Measurements from ENCODE around the gene CNTNAP2. TPM values are rescaled to one million over a fixed set of nuclear protein-coding genes. Genes with fewer than 3 reads are reported as not detected.
"Not testable (repeated sequence)": the region's sequence is repeated elsewhere in the genome, so short reads cannot be mapped to it uniquely, and the experiment has no call there.

The CNTNAP2 gene
- total and polyA plus RNA-seq, 7 experiments from 2014 or later = 0.02 to 0.48 (median 0.24) TPM; not detected in 2

- Mint-ChIP-seq H3K27me3 (no peaks in the 10 kb centered on the region), H3K27ac (no peak overlapping the region), H3K4me3 (no peak overlapping the region), H3K4me1 (no peaks in the 10 kb centered on the region), H3K36me3 (peaks cover 0 to 5% (median 0%) of the 10 kb centered on the region in 5 donors), H3K9me3 (peaks cover 0 to 21% (median 8%) of the 10 kb centered on the region in 11 donors)
- H3K4me1 ChIP-seq (ENCODE audit: control insufficient read depth in 2 of 2, insufficient read depth in 2 of 2, low read length in 2 of 2) = no peaks in the 10 kb centered on the region
- H3K27me3 ChIP-seq (ENCODE audit: control insufficient read depth in 2 of 2, insufficient read depth in 2 of 2, low read length in 2 of 2) = no peaks in the 10 kb centered on the region
- CTCF ChIA-PET = no interaction called here
- intact Hi-C loops (cut with micrococcal nuclease) = no loop called here
- H3K9me3 ChIP-seq (ENCODE audit: control insufficient read depth in 2 of 3, low read length in 3 of 3) = no peaks in the 10 kb centered on the region
- POLR2A ChIA-PET = no interaction called here
- no peak for DNase-seq
- no peak overlapping the region for H3K4me3 ChIP-seq (ENCODE audit: low read length)
- no peaks in the 10 kb centered on the region for H3K36me3 ChIP-seq (ENCODE audit: control insufficient read depth in 2 of 3, insufficient read depth in 3 of 3, low read length in 3 of 3)
- ATAC-seq = no peak
- H3K27ac ChIP-seq (ENCODE audit: low read depth, low read length) = no peak overlapping the region
These were observed 69.2 kb downstream of the CNTNAP2 start for GRCh38 chr7:146185844-146186243.

GRCh38 chr7:146191428-146191827, 74.8 kb downstream of the CNTNAP2 start:
- H3K27ac Mint-ChIP-seq; H3K27ac ChIP-seq (ENCODE audit: low read depth, low read length); ATAC-seq; H3K36me3 Mint-ChIP-seq; DNase-seq; H3K36me3 ChIP-seq (ENCODE audit: control insufficient read depth in 2 of 3, insufficient read depth in 3 of 3, low read length in 3 of 3); H3K4me3 ChIP-seq (ENCODE audit: low read length); POLR2A ChIA-PET; H3K4me3 Mint-ChIP-seq; H3K4me1 ChIP-seq (ENCODE audit: control insufficient read depth in 2 of 2, insufficient read depth in 2 of 2, low read length in 2 of 2); H3K4me1 Mint-ChIP-seq; H3K27me3 Mint-ChIP-seq; H3K9me3 ChIP-seq (ENCODE audit: control insufficient read depth in 2 of 3, low read length in 3 of 3); H3K27me3 ChIP-seq (ENCODE audit: control insufficient read depth in 2 of 2, insufficient read depth in 2 of 2, low read length in 2 of 2); CTCF ChIA-PET; intact Hi-C loops (cut with micrococcal nuclease): not testable (repeated sequence)
- H3K9me3 Mint-ChIP-seq = peaks cover 5 to 53% (median 22%) of the 10 kb centered on the region in 11 donors

GRCh38 chr7:146201945-146202344, 85.3 kb downstream of the CNTNAP2 start:
- DNase-seq (no peak), ATAC-seq (no peak)
- no peaks in the 10 kb centered on the region for H3K36me3 Mint-ChIP-seq
- POLR2A ChIA-PET = no interaction called here
- no peaks in the 10 kb centered on the region for H3K4me1 Mint-ChIP-seq
- H3K27ac Mint-ChIP-seq = no peak overlapping the region
- peaks cover 0 to 12% (median 1%) of the 10 kb centered on the region in 11 donors for H3K9me3 Mint-ChIP-seq
- Histone ChIP-seq H3K4me1 (ENCODE audit: control insufficient read depth in 2 of 2, insufficient read depth in 2 of 2, low read length in 2 of 2) (no peaks in the 10 kb centered on the region), H3K9me3 (ENCODE audit: control insufficient read depth in 2 of 3, low read length in 3 of 3) (no peaks in the 10 kb centered on the region), H3K36me3 (ENCODE audit: control insufficient read depth in 2 of 3, insufficient read depth in 3 of 3, low read length in 3 of 3) (no peaks in the 10 kb centered on the region), H3K27ac (ENCODE audit: low read depth, low read length) (no peak overlapping the region), H3K4me3 (ENCODE audit: low read length) (no peak overlapping the region), H3K27me3 (ENCODE audit: control insufficient read depth in 2 of 2, insufficient read depth in 2 of 2, low read length in 2 of 2) (no peaks in the 10 kb centered on the region)
- H3K27me3 Mint-ChIP-seq = no peaks in the 10 kb centered on the region
- CTCF ChIA-PET = no interaction called here
- intact Hi-C loops (cut with micrococcal nuclease) = no loop called here
- no peak overlapping the region for H3K4me3 Mint-ChIP-seq

GRCh38 chr7:146206270-146206669, 89.7 kb downstream of the CNTNAP2 start:
- Histone ChIP-seq H3K27ac (ENCODE audit: low read depth, low read length) (no peak overlapping the region), H3K9me3 (ENCODE audit: control insufficient read depth in 2 of 3, low read length in 3 of 3) (no peaks in the 10 kb centered on the region), H3K36me3 (ENCODE audit: control insufficient read depth in 2 of 3, insufficient read depth in 3 of 3, low read length in 3 of 3) (no peaks in the 10 kb centered on the region), H3K4me1 (ENCODE audit: control insufficient read depth in 2 of 2, insufficient read depth in 2 of 2, low read length in 2 of 2) (no peaks in the 10 kb centered on the region), H3K27me3 (ENCODE audit: control insufficient read depth in 2 of 2, insufficient read depth in 2 of 2, low read length in 2 of 2) (no peaks in the 10 kb centered on the region), H3K4me3 (ENCODE audit: low read length) (no peak overlapping the region)
- intact Hi-C loops (cut with micrococcal nuclease) = no loop called here
- no peak for ATAC-seq
- no peak for DNase-seq
- ChIA-PET CTCF (no interaction called here), POLR2A (no interaction called here)
- H3K4me1 Mint-ChIP-seq = no peaks in the 10 kb centered on the region
- H3K27me3 Mint-ChIP-seq = no peaks in the 10 kb centered on the region
- H3K9me3 Mint-ChIP-seq = no peaks in the 10 kb centered on the region
- H3K36me3 Mint-ChIP-seq = no peaks in the 10 kb centered on the region
- H3K4me3 Mint-ChIP-seq = no peak overlapping the region
- no peak overlapping the region for H3K27ac Mint-ChIP-seq

- Mint-ChIP-seq H3K4me3 (no peak overlapping the region), H3K9me3 (peaks cover 0 to 2% (median 0%) of the 10 kb centered on the region in 11 donors), H3K36me3 (no peaks in the 10 kb centered on the region), H3K27ac (no peak overlapping the region), H3K27me3 (no peaks in the 10 kb centered on the region), H3K4me1 (no peaks in the 10 kb centered on the region)
- Histone ChIP-seq H3K4me3 (ENCODE audit: low read length) (no peak overlapping the region), H3K27me3 (ENCODE audit: control insufficient read depth in 2 of 2, insufficient read depth in 2 of 2, low read length in 2 of 2) (no peaks in the 10 kb centered on the region), H3K36me3 (ENCODE audit: control insufficient read depth in 2 of 3, insufficient read depth in 3 of 3, low read length in 3 of 3) (no peaks in the 10 kb centered on the region), H3K4me1 (ENCODE audit: control insufficient read depth in 2 of 2, insufficient read depth in 2 of 2, low read length in 2 of 2) (no peaks in the 10 kb centered on the region), H3K9me3 (ENCODE audit: control insufficient read depth in 2 of 3, low read length in 3 of 3) (no peaks in the 10 kb centered on the region), H3K27ac (ENCODE audit: low read depth, low read length) (no peak overlapping the region)
- ATAC-seq = no peak
- POLR2A ChIA-PET = no interaction called here
- DNase-seq = no peak
- CTCF ChIA-PET = no interaction called here
- intact Hi-C loops (cut with micrococcal nuclease) = no loop called here
These were observed 91.9 kb downstream of the CNTNAP2 start for GRCh38 chr7:146208492-146208891.

- Histone ChIP-seq H3K4me1 (ENCODE audit: control insufficient read depth in 2 of 2, insufficient read depth in 2 of 2, low read length in 2 of 2) (no peaks in the 10 kb centered on the region), H3K27ac (ENCODE audit: low read depth, low read length) (no peak overlapping the region), H3K9me3 (ENCODE audit: control insufficient read depth in 2 of 3, low read length in 3 of 3) (no peaks in the 10 kb centered on the region), H3K27me3 (ENCODE audit: control insufficient read depth in 2 of 2, insufficient read depth in 2 of 2, low read length in 2 of 2) (no peaks in the 10 kb centered on the region), H3K36me3 (ENCODE audit: control insufficient read depth in 2 of 3, insufficient read depth in 3 of 3, low read length in 3 of 3) (no peaks in the 10 kb centered on the region), H3K4me3 (ENCODE audit: low read length) (no peak overlapping the region)
- H3K9me3 Mint-ChIP-seq = peaks cover 0 to 7% (median 2%) of the 10 kb centered on the region in 11 donors
- intact Hi-C loops (cut with micrococcal nuclease) = no loop called here
- H3K4me1 Mint-ChIP-seq = no peaks in the 10 kb centered on the region
- H3K36me3 Mint-ChIP-seq = no peaks in the 10 kb centered on the region
- no peak for DNase-seq
- no peak overlapping the region for H3K27ac Mint-ChIP-seq
- POLR2A ChIA-PET = no interaction called here
- CTCF ChIA-PET = no interaction called here
- no peak for ATAC-seq
- no peaks in the 10 kb centered on the region for H3K27me3 Mint-ChIP-seq
- H3K4me3 Mint-ChIP-seq = no peak overlapping the region
These were observed 98.2 kb downstream of the CNTNAP2 start for GRCh38 chr7:146214842-146215241.

- ATAC-seq = no peak
- no peak overlapping the region for H3K27ac ChIP-seq (ENCODE audit: low read depth, low read length)
- Mint-ChIP-seq H3K4me3 (no peak overlapping the region), H3K9me3 (peaks cover 0 to 7% (median 2%) of the 10 kb centered on the region in 11 donors), H3K27me3 (no peaks in the 10 kb centered on the region), H3K4me1 (no peaks in the 10 kb centered on the region), H3K27ac (no peak overlapping the region), H3K36me3 (no peaks in the 10 kb centered on the region)
- H3K4me3 ChIP-seq (ENCODE audit: low read length) = no peak overlapping the region
- no peaks in the 10 kb centered on the region for H3K36me3 ChIP-seq (ENCODE audit: control insufficient read depth in 2 of 3, insufficient read depth in 3 of 3, low read length in 3 of 3)
- H3K4me1 ChIP-seq (ENCODE audit: control insufficient read depth in 2 of 2, insufficient read depth in 2 of 2, low read length in 2 of 2) = no peaks in the 10 kb centered on the region
- intact Hi-C loops (cut with micrococcal nuclease) = no loop called here
- no peaks in the 10 kb centered on the region for H3K9me3 ChIP-seq (ENCODE audit: control insufficient read depth in 2 of 3, low read length in 3 of 3)
- ChIA-PET POLR2A (no interaction called here), CTCF (no interaction called here)
- no peaks in the 10 kb centered on the region for H3K27me3 ChIP-seq (ENCODE audit: control insufficient read depth in 2 of 2, insufficient read depth in 2 of 2, low read length in 2 of 2)
- no peak for DNase-seq
These were observed 99.9 kb downstream of the CNTNAP2 start for GRCh38 chr7:146216396-146217041.
